K562 treated with DMSO at 1 percent for 12 hours (cell line): Measurements from ENCODE around the gene DYNC1I1. TPM values are rescaled to one million over a fixed set of nuclear protein-coding genes. Genes with fewer than 3 reads are reported as not detected.

ENCODE experiments used
- total RNA-seq: library from RNA; unstranded; fragments of 300-600 nt; gene quantifications from 2 replicates; pipeline ENCODE4 v1.2.3, GENCODE V29; 2022; ENCODE audit not compliant: insufficient read depth

The DYNC1I1 gene
- total RNA-seq, result 0.93 and 1.7 TPM in 2 replicates

GRCh38 chr7:95772298-95772770 lies at the start of gene DYNC1I1:
TSS of gene DYNC1I1 (plus strand) at chr7:95772554. CDS start at chr7:95804730, 32,176 bp downstream.

Other genes starting within 250 kb of the DYNC1I1 start
- gene PDK4, start 176.0 kb upstream of the DYNC1I1 start, total RNA-seq, result 0.27 and 0.43 TPM in 2 replicates